ENCODE data around the gene EPSTI1.

The EPSTI1 gene

DNA sequence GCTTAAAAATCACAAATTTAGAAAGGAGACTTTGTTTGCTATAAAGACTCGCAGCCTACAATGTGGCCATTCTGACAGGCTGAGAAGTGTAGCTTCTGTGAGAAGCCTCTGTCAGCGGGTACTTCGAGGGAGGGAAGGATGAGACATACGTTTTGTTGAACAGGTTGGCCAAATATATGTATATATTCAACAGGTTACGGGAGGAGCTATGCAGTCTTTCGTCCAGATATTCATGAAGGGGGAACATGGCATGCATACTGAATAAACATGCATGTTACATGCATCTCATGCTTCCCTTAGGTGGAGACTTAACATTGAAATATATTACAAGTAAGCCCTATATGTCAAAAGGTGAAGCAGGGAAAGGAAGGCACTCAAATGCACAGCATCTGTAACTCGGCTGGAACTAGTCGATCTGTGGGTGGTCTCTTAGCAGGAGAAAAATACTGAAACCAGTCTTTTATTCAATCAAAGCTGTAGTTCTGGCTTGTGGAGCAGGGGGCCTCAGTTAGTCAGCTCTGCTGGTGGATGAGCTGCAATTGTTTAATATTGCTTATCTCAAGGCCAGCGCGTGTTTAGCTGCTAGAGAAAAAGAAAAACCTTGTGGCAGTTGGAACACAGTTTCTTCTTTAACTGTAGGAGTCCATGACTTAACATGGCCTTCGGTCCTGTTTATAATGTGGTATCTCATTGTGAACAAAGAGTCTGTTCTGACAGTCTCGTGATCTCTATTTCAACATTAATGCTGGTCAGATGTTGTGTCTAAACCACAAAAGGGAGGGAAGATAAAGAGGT is 116.4 kb downstream of the EPSTI1 start:
- TF ChIP-seq, protein P1, sequence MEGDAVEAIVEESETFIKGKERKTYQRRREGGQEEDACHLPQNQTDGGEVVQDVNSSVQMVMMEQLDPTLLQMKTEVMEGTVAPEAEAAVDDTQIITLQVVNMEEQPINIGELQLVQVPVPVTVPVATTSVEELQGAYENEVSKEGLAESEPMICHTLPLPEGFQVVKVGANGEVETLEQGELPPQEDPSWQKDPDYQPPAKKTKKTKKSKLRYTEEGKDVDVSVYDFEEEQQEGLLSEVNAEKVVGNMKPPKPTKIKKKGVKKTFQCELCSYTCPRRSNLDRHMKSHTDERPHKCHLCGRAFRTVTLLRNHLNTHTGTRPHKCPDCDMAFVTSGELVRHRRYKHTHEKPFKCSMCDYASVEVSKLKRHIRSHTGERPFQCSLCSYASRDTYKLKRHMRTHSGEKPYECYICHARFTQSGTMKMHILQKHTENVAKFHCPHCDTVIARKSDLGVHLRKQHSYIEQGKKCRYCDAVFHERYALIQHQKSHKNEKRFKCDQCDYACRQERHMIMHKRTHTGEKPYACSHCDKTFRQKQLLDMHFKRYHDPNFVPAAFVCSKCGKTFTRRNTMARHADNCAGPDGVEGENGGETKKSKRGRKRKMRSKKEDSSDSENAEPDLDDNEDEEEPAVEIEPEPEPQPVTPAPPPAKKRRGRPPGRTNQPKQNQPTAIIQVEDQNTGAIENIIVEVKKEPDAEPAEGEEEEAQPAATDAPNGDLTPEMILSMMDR (conservative IDR thresholded peaks at IDR 0.05; ENCODE audit: low read depth, low read length) = no peak
- Histone ChIP-seq H3K27me3 (ENCODE audit: insufficient read depth, low read depth) (no peaks in the 10 kb centered on the region), H3K36me3 (ENCODE audit: insufficient read depth) (no peaks in the 10 kb centered on the region), H3K9ac (no peak overlapping the region), H2AFZ (ENCODE audit: low read depth) (no peak overlapping the region), H3K79me2 (ENCODE audit: insufficient read depth, low read depth) (no peaks in the 10 kb centered on the region), H3K4me2 (no peak overlapping the region), H4K20me1 (ENCODE audit: insufficient read depth) (no peaks in the 10 kb centered on the region), H3K4me1 (ENCODE audit: low read depth, poor library complexity, severe bottlenecking) (no peaks in the 10 kb centered on the region), H3K27ac (no peak overlapping the region), H3K4me3 (IDR thresholded peaks at IDR 0.05; ENCODE audit: insufficient read depth, low read depth, low read length) (no peak overlapping the region)

DNA sequence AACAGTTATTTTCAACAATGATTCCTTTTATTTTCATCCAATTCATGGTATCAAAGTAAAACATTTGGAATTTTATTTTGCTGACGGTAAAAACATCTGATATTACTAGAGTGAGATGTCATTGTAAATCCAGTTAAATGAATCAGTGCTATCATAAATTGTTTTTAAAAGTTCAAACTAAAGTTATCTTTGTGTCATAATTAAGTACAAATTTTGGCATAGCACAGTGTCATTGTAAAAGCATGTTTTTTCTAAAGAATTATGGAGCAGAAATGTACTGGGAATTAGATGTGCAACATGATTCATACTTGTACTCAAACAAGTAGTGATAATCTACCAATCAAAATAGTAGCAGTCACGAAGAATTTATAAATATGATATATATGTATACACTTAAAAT is 117.8 kb downstream of the EPSTI1 start:
- no peak overlapping the region for H3K4me2 ChIP-seq
- TF ChIP-seq, protein P1 (conservative IDR thresholded peaks at IDR 0.05; ENCODE audit: low read depth, low read length) = no peak
- no peaks in the 10 kb centered on the region for H4K20me1 ChIP-seq (ENCODE audit: insufficient read depth)
- H3K79me2 ChIP-seq (ENCODE audit: insufficient read depth, low read depth) = no peaks in the 10 kb centered on the region
- H3K36me3 ChIP-seq (ENCODE audit: insufficient read depth) = no peaks in the 10 kb centered on the region
- H3K27me3 ChIP-seq (ENCODE audit: insufficient read depth, low read depth) = no peaks in the 10 kb centered on the region
- no peak overlapping the region for H3K4me3 ChIP-seq (IDR thresholded peaks at IDR 0.05; ENCODE audit: insufficient read depth, low read depth, low read length)
- no peak overlapping the region for H2AFZ ChIP-seq (ENCODE audit: low read depth)
- H3K4me1 ChIP-seq (ENCODE audit: low read depth, poor library complexity, severe bottlenecking) = no peaks in the 10 kb centered on the region
- H3K27ac ChIP-seq = no peak overlapping the region
- no peak overlapping the region for H3K9ac ChIP-seq

DNA sequence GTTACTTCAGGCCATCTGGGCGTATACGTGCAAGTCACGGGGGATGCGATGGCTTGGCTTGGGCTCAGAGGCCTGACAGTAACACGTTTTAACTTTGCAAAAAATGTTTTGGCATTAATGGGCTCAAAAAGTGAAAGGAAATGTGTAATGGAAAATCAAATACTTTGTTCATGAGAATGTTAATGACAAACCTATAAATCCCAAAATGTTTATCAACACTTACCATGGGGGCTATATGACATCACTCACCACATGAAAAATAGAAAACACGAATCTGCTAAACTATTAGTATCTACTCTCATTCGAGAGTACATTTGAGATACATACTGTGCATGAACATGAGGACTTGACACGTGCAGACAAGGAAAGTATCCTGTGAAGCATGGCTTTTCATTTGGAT is 119.0 kb downstream of the EPSTI1 start:
- no peaks in the 10 kb centered on the region for H3K27me3 ChIP-seq (ENCODE audit: insufficient read depth, low read depth)
- H3K27ac ChIP-seq = no peak overlapping the region
- H2AFZ ChIP-seq (ENCODE audit: low read depth) = no peak overlapping the region
- TF ChIP-seq, protein P1 (conservative IDR thresholded peaks at IDR 0.05; ENCODE audit: low read depth, low read length) = no peak
- no peaks in the 10 kb centered on the region for H3K4me1 ChIP-seq (ENCODE audit: low read depth, poor library complexity, severe bottlenecking)
- H3K79me2 ChIP-seq (ENCODE audit: insufficient read depth, low read depth) = no peaks in the 10 kb centered on the region
- H4K20me1 ChIP-seq (ENCODE audit: insufficient read depth) = no peaks in the 10 kb centered on the region
- no peak overlapping the region for H3K4me2 ChIP-seq
- H3K9ac ChIP-seq = no peak overlapping the region
- H3K36me3 ChIP-seq (ENCODE audit: insufficient read depth) = no peaks in the 10 kb centered on the region
- H3K4me3 ChIP-seq (IDR thresholded peaks at IDR 0.05; ENCODE audit: insufficient read depth, low read depth, low read length) = no peak overlapping the region

DNA sequence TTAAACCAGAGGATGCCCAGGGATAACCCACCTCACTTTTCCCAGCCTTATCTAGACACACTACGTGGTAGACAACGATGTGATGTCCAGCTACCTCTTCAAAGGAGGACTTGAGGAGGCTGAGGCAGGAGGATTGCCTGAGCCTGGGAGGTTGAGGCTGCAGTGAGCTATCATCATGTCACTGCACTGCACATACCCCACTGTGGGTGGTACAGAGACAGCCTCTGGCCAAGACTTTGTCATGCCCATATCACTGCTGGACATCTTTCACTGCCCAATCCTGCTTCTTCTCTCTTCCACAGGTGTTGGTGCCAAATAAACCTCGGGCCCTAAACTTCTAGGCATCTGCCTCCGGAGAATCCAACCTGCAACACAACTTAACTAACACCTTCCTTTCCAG is 124.8 kb downstream of the EPSTI1 start:
- Histone ChIP-seq H4K20me1 (ENCODE audit: insufficient read depth) (no peaks in the 10 kb centered on the region), H3K79me2 (ENCODE audit: insufficient read depth, low read depth) (no peaks in the 10 kb centered on the region), H3K4me3 (IDR thresholded peaks at IDR 0.05; ENCODE audit: insufficient read depth, low read depth, low read length) (no peak overlapping the region), H3K27ac (no peak overlapping the region), H3K27me3 (ENCODE audit: insufficient read depth, low read depth) (no peaks in the 10 kb centered on the region), H2AFZ (ENCODE audit: low read depth) (no peak overlapping the region), H3K9ac (no peak overlapping the region), H3K36me3 (ENCODE audit: insufficient read depth) (no peaks in the 10 kb centered on the region), H3K4me1 (ENCODE audit: low read depth, poor library complexity, severe bottlenecking) (no peaks in the 10 kb centered on the region), H3K4me2 (no peak overlapping the region)
- TF ChIP-seq, protein P1 (conservative IDR thresholded peaks at IDR 0.05; ENCODE audit: low read depth, low read length) = no peak

All from KMS-11 (cell line).